Measurements from ENCODE around the gene NPB.
"Not testable (repeated sequence)": the region's sequence is repeated elsewhere in the genome, so short reads cannot be mapped to it uniquely, and the experiment has no call there.

NPB gene

DNA sequence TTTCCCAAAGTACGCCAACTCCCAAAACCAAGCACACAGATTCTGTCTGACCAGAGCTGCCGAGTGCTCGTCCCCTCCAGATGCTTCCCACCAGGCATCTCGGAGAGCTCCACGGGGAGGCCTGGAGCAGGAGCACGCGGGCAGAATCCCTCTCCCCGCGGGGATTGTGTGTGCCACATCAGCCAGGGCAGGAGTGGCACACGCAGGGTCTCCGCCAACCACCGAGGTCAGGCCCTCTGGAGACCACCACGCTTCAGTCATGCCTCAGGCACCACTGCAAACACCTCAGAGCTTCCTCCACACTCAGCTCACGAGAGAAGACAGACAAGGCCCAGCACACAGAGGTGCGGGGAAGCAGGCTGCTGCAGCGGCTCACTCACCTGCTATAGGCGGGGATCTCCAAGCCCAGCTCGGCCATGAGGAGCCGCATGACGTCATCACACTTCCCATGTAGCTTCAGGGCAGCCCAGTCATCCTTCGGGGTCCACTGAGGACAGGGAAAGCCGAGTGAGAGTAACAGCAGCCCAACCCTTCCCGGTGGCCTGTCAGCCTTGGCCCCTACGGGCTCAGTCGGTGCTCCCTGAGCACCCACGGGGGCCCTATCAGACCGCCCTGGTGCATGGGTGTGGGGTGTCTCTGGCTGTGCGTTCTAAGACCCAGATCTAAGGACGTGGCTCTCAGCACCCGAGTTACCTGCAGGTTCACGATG, 11.5 kb downstream of the NPB start:
- DNase-seq, result no peak

DNA sequence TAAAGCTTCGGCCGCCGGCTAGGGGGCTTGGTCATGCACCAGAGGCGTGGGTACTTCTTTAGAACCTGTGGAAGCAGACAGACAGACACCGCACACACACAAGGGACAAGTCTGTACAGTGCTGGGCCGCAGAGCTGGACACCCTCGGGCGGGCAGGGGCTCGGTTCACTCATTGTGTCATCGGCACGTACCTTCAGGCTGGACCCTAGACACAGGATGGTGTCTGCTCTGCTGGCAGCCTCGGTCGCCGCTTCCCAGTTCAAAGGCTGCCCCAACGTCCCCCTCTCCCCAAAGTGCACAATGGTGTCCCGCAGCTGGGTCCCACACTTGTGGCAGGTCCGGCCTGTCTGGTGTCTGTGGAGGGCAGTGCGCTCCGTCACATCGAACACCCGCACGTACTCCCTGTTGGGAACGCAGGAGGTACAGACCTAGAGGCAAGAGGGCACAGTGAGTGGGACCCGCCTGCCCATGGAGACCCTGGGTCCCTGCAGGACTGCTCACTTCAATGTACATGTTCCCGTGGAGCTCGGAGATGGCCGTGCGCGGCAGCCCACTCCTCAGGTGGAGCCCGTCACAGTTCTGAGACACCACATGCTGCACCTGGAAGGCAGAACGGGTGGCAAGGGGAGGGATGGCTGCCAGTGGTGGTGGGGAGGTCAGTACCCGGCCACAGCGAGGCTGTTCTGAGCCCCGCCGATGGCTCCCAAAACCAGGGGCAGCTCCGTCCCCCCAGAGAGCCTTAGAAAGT, 12.2 kb downstream of the NPB start:
- no peak for DNase-seq

DNA sequence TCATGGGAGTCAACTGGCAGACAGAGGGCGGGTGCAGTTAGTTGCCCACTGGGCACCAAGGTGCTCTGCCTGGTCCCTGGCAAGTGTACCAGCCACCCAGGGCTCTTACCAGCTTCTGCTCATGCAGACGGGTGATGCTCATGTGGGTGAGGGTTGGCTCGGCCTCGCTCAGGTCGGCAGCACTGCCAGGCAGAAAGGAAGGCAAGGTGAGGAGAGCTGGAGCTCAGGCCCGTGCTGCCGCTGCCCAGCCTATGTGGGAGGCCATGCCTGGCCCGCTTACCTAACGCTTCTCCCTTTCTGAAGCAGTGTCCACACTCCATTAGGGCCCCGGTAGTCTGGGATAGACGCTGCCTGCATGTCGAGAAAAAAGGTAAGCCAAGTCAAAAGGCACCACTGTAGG, 13.3 kb downstream of the NPB start:
- no peak for DNase-seq

DNA sequence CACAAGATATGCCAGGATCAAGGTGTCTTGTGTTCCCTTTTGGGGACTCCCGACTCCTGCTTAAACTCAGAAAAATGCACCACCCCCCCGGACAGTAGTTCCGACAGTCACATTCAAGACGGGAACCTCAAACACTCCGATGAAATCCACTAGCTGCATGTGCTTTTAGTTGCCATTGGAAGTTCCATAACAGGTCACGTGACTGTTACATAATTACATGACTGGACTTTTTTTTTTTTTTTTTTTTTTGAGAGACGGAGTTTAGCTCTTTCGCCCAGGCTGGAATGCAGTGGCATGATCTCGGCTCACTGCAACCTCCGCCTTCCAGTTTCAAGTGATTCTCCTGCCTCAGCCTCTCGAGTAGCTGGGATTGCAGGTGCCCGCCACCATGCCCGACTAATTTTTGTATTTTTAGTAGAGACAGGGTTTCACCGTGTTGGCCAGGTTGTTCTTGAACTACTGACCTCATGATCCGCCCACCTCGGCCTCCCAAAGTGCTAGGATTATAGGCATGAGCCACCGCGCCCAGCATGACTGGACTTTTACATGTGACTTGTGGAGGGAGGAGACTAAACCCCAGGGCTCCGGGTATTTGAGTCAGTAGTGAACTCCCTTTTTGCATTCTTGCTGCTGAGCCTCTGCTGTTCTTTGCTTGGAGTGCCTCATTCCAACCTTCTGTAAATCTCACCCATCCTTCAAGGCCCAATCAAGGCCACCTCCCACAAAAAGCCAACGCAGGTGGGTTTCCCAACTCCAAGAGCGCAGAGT, 14.4 kb downstream of the NPB start:
- DNase-seq, result no peak

DNA sequence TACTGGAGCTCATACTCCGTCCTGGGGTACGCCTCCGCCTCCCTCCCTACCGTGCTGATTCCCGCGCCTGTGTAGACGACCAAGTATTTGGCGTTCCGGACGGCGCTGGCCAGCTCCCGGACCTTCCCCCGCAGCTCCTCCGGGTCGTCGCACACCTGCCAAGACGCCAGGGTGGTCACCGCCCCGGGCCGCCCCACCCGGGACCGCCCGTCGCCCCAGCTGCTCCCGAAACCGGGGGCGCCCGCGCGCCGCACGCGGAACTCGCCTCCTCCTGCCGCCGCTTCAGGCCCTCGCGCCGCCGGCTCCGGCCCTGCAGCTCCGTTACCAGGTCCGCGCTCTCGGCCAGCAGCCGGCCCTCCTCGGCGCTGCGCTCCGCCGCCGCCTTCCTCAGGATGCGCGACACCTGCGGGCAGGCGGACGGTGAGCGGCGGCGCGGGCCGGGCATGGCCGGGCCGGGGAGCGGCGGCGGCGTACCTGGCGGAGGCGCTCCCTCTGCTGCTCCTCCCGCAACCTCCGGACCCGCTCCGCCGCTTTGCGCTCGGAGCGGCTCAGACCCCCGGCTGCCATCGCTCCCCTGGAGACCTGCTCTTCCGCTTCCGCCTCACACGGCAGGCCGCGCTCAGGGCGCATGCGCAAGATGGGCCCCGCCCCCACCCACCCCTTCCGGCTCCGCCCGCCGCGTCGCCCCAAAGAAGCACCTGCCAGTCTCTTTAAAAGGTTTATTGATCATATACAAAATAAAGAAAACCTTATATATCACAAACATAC, 15.7 kb downstream of the NPB start, which contains the start of gene SIRT7:
TSS of gene SIRT7 (minus strand) at position 612 of the 768 bp plus-strand sequence. CDS start at position 567, 45 bp downstream.
- peak; percentile 78 for DNase-seq

DNA sequence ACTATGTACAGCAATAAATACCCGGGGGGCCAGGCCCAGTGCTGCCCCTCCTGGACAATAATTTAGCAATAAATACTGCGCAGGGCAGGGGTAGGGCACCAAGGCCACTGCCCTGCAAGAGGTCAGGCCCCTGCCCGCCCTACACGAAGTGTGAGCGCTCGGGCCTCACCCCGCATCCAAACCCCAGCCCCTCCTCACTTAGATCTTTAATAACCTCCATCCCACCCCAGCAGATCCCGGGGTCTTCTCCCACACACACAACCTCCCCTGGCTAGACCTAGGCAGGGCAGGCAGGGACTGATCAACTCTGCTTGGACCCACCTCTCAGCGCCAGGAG, 16.3 kb downstream of the NPB start:
- not testable (repeated sequence) for DNase-seq

DNA sequence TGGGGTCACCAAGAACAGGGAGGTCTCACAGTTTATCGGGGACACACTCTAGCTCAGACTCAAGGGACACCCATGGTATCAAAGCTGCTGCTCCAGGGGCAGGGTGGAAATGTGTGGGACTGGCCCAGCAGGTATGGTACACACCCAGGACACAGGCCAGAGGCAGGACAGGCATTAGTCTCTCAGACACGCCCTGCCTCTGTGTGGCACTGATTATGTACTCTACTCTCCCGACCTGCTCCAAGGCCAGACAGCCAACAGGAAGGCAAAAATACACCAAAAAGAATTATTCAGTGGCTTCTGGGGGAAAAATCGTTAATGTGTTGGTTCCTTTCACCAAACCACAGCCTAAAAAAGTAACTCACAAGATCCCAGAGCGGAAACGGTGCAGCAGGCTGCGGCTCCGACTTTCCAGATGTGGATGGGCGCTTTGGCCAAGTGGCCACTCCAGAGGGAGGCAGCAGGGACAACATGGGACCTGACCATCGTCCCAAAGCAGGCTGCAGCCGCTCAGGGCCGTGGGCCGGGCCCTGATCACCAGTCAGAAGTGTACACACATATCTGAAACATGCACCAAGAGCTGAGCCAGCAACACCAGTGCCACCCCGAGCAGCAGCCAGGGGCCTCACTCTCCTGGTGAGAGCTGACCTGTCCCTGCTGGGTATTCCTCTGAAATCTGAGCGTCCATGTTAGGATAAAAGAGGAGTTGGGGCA, 17.0 kb downstream of the NPB start:
- DNase-seq, result no peak

DNA sequence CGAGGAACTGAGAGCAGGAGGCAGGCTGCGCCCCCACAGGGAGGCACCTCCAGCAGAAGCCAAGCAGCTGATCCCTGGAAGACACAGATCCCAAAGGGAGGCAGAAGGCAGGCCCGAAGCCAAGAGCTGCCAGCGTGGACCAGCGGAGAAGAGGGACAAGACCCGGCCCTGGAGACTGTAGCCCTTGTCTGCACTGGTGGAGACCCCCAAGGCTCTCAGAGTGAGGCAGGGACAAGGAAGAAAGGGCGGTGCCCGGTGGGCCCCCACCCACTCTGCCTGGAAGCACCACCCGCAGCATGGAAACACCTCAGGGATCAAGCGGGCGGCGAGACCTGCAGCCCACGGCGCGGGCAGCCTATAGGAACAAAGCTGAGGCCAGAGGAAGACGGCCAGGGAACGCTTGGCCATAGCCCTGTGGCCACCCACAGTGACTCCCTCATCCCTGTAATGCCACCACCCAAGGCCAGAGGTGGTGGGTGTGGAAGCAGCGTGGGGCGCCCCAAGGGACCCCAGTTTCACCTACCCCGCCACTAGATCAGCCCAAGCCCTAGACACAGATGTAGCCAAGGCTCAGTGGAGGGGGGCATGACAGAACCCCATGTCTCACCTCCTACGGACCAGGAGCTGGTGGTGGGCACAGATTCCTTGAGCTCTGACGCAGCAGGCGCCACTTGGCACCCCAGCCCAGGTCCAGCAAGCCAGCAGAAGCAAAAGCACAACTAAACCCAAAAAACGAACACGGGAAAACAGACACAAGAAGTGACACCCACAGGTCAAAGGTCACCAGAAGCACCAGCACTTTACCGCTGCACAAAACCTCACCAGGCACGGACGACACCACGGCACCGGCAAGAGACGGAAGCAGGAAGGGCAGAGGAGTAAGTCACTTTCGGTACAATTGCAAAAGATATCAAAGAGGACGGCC, 18.8 kb downstream of the NPB start:
- DNase-seq, result no peak

DNA sequence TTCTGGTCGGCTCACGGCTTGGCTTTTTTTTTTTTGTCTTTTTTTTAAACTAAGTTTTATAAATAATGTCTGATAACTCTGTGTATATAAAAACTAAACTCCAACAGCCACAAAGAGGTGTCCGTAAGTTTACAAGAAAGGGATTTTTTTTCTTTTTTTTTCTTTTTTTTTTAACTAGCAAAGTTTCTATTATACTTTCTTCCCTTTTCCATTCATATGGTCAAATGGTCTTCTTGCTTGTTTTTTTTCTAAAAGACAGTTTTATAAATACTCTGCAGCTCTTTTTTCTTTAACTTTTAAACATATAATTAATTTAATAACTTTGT, 19.5 kb downstream of the NPB start:
- no peak for DNase-seq

DNA sequence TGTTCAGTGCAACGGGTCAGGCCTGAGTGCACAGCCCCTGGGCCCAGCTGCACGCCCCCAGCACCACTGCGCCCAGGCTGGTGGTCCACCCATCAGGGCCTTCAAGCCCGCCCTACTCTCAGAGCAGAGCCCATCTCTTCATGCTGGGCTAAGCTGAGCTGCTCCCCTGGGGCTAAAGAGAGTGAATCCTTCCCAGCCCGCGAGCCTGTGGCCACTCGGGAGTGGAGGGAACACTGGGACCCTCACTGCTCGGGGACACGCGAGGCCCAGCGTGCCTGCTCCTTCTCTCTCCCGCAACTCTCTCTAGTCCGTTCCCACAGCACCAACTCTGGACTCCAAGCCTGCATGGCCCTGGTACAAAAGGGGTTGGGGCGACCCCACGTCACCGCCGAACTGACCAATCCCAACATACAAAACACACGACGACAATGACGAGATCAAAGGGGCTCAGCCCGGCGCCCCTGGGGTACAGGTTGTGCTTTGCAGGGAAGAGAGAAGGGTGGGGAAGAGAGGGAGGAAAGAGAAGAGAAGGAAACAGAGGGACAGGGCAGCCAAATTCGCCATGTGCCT, 20.0 kb downstream of the NPB start:
- no peak for DNase-seq

DNA sequence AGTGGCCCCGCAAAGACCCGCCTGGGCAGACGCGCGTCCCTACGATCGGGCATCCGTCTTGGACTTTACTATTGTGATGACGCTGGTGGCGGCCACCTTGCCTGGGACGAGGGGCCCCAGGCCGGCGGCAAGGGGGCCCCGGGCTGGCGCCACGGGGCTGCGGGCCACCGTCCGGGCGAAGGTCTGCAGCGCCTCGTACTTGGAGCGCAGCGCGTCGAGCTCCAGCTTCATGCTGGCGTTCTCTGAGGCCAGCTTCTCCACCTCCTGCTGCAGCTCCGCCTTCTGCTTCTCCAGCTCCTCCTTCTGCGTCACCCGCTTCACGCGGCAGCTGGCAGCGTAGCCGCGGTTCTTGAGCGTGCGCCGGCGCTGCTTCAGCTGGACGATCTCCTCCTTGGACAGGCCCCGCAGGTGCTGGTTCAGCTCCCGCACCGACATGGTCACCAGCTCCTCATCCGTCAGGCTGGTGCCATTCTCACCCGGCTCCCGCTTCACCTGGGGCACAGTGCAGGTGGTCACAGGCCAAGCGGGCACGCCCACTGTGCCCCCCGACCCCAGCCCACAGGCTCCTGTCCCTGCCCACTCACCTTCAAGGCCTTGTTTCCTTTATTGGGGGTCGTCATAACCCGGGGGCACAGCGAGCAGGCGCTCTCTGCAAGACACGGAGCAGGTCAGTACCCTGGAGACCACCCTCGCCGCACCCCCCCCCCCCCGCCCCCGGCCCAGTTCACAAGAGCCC, 20.7 kb downstream of the NPB start:
- DNase-seq, result no peak

DNA sequence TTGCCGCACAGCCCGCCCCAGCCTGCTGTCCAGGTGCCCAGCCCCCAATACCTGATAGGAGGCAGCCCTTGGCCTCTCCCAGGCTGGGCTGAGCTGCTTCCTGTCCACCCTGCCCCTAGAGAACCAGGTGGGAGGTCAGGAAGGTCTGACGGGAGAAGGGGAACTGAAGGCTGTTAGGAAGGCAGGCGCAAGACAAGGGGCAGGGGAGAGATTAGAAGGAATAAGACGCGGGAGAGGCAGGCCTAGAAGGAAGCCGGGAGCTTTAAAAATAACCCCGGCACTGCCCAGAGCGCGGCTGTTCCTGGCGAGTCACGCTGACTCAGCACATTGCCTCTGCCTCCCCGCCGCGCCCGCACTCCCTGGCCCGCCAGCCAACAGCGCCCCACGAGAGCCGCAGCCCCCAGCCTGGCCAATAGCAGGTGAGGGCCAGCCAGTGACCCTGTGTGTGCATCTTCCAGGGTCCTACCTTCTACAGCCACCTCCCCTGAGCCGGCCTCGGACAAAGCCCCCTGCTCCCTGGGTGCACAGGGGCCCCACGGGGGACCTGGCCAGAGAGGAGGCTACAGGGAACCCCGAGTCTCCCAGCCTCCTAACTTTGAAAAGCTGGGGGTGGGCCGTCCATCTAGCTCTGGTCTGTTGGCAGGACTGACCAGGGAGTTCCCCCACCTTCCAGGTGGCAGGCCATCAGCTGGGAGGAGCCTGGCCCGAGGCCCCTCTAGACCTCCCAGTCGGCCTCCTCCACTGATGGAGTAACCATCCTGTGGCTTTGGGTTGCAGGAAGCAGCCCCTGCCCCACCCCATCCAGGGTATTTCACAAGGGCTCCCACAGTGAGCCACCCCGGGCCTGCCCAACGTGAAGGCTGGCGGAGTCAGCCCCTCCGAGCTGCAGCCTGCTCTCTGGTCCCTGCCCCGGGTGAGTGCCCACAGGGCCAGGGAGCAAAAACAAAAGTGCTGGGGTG, 21.5 kb downstream of the NPB start:
- no peak for DNase-seq

DNA sequence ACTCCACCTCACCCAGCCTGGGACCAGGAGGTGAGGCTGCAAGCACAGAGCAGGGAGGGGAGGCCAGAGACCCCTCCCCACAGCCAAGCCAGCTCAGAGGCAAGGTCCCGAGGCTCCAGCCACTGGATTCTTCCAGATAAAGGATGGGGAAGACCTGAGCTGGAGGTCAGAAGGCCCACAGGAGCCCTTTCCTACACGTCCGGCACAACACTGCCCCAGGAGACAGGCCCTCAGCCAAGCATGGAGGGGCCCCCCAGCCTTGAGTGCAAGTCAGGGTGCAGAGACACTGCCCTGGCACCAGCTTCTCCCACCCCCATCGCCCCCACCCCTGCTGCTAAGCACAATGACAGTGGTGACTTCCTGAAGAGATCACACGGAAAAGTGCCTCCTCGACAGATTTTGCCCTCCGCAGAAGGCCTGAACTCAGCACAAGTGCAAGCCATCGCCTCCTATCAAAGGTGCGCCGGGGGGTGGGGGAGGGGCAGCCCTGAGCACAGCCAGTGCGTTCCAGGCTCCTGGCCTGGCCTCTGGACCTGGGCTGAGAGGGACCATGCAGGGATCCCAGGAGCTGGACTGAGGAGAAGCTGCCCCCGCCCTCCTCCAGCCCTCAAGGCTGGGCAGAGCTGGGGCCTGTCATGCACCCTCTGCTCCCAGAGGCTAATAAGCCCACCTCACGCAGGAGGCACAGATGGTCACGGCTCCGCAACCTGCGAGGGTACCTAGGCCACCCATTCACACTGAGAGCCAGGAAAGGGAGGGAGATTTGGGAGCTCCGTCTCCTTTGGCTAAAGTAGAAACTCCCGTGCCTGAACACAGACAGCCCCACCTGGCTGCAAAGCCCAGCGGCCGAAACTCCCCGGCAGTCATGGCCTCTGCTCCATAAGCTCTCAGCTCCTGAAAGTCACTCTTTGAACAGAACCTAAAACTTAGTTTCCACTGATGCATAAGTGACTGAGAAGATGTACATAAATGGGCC, 22.8 kb downstream of the NPB start:
- no peak for DNase-seq

DNA sequence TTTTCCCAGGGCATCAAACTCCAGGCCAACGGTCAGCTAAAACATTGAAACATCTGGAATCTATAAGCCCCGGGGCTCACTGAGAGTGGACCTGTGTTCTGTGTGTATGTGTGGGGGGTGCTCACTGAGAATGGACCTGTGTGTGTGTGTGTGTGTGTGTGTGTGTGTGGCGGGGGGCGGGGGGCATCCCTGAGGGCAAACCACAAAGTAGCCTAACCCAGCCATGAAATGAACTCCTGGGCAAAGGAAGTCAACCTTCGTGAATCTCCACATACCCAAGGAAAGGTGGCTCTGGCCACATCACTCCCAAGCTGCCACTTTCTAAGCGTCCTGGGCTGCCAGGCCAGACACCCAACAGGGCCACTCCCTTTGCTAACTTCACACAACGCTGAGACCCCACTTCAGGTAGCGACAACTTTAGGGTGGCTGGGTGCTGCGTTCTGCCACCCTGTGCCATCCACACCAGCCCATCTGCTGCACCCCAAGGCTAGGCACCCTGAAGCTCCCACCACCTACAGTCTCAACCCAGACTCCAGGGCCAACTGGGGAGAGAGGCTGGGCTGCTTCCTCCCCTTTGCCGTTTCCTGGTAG, 23.9 kb downstream of the NPB start:
- DNase-seq, result no peak

DNA sequence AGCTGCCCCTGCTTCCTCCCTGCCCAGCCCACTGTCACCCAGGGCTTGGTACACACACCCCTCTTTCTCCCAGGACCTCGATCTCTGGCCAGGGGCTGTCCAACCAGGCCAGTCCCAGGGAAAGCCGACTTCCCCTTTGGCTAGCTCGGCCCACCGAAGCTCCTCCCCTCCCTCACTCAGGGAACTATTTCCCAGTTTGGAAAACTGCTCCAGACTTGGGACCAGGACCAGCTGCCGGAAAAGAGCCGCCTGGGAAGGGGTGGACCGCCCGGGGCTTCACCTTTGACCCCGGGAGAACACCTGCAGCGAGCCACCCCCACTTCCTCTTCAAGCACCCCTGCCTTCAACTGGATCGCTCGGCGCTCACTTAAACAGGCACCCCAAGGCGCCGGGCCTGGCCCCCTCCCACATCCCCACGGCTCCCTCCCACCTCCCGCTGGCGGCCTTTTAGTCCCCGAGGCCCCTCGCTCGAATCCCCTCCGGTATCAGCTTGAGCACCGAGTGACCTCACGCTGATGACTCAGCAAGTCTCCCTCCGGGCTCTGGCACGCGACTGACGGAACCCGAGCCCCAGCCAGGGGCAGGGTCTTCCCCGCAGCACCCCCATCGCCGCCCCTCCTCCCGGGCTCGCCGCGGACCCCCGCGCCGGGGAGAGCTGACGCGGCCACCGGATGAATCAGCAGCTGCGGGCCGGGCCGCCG, 24.6 kb downstream of the NPB start:
- peak; percentile 76 for DNase-seq

DNA sequence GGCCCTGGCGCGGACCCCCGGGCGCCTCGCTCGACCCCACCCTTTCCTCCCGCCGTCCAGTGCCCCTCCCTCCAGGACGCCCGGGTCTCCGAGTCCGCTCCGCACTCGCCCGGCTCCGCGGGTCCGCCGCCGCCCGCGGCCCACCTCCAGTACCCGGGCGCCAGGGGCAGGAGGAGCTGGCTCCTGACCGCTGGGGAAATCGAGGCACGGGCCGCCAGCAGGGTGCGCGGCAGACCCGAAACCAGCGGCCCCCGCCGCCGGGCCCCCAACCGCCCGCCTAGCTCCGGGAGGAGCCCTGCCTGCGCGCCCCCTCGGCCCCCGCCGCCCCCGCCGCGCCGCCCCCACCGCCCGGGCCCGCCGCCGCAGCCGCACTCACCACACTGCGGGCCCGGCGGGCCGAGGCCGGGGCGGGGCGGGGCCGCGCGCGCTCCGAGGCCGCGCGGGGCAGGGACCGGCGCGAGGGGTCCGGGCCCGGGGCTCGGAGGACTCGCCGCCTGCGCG, 25.2 kb downstream of the NPB start:
- DNase-seq, result no peak
